Endothelial cell of umbilical vein (primary cell): ENCODE results near the gene BABAM2. TPM values are rescaled to one million over a fixed set of nuclear protein-coding genes. Genes with fewer than 3 reads are reported as not detected.

ENCODE experiments used
- BruUV-seq: library from RNA; stranded (reverse); fragments of 400-500 nt; replicated peaks from 2 replicates; lab custom pipeline; 2021; lab: Mats Ljungman, UMichigan
- CTCF ChIA-PET: fragments of 300-600, 350-600 bp; sonication (Branson Sonifier 250); formaldehyde crosslinking; loops from one replicate; lab custom pipeline; 2021; ENCODE audit warnings: antibody characterized with exemption, inconsistent platforms; lab: Charles Lee
- POLR2A ChIA-PET: fragments of 300-600, 350-600 bp; sonication (Branson Sonifier 250); formaldehyde crosslinking; loops from one replicate; lab custom pipeline; 2021; ENCODE audit warnings: antibody characterized with exemption, inconsistent platforms; lab: Charles Lee
- DNase-seq: peaks from one replicate; pipeline ENCODE4 v3.0.0-alpha.2; 2011; ENCODE audit warnings: low read depth, low spot score
- FAIRE-seq: peaks from 2 replicates; lab custom pipeline; 2011; peaks lifted over from hg19 to GRCh38; lab: Jason Lieb, UNC
- H2AFZ ChIP-seq: 2 replicates; pipeline ENCODE4 v1.6.0; 2012; ENCODE audit warnings: low read depth, low read length, control low read depth, inconsistent platforms
- H3K27ac ChIP-seq: 2 replicates; pipeline ENCODE4 v1.5.1; 2011; ENCODE audit warnings: low read depth, mild to moderate bottlenecking, control low read depth, low read length, moderate library complexity; ENCODE audit not compliant: insufficient read depth
- H3K27me3 ChIP-seq, 2 experiments: 2 replicates each; pipeline versions ENCODE4 v1.6.0 to v1.6.1; 2011; ENCODE audit warnings: low read length in 2 of 2, mixed read lengths in 1 of 2; ENCODE audit not compliant: control insufficient read depth in 2 of 2, insufficient read depth in 2 of 2
- H3K36me3 ChIP-seq, 2 experiments: 2 replicates in 1 of 2; 3 replicates in 1 of 2; pipeline ENCODE4 v1.5.1; 2011; ENCODE audit warnings: low read length in 2 of 2, mild to moderate bottlenecking in 1 of 2, moderate library complexity in 1 of 2; ENCODE audit not compliant: control insufficient read depth in 2 of 2, insufficient read depth in 2 of 2; ENCODE audit errors: extremely low read depth in 1 of 2
- H3K4me1 ChIP-seq: 3 replicates; pipeline ENCODE4 v1.5.1; 2011; ENCODE audit warnings: mild to moderate bottlenecking, low read length; ENCODE audit not compliant: control insufficient read depth, insufficient read depth; ENCODE audit errors: extremely low read depth
- H3K4me2 ChIP-seq: 2 replicates; pipeline ENCODE4 v1.6.1; 2011; ENCODE audit warnings: low read length, control low read depth, mixed read lengths; ENCODE audit not compliant: insufficient read depth
- H3K4me3 ChIP-seq, 3 experiments: fragments of 200-600 bp in 1 of 3; sonication (generic), shearing (Covaris generic) in 1 of 3; replicated peaks in 1 of 3; 2 replicates each; pipeline ENCODE4 v1.5.1; 2011 to 2016; ENCODE audit warnings: control low read depth in 3 of 3, low read length in 3 of 3, mild to moderate bottlenecking in 2 of 3, inconsistent platforms in 1 of 3, low read depth in 1 of 3, moderate library complexity in 1 of 3; ENCODE audit not compliant: insufficient read depth in 1 of 3
- H3K79me2 ChIP-seq: 2 replicates; pipeline ENCODE4 v1.6.0; 2012; ENCODE audit warnings: low read length, inconsistent platforms; ENCODE audit not compliant: control insufficient read depth, insufficient read depth
- H3K9ac ChIP-seq: replicated peaks from 2 replicates; pipeline ENCODE3; 2011; ENCODE audit warnings: low read length, control low read depth; ENCODE audit not compliant: insufficient read depth; ENCODE audit errors: extremely low read depth
- H3K9me1 ChIP-seq: replicated peaks from 3 replicates; pipeline ENCODE4 v1.6.0; 2011; ENCODE audit warnings: mild to moderate bottlenecking, low read length; ENCODE audit not compliant: control insufficient read depth, insufficient read depth; ENCODE audit errors: extremely low read depth
- H3K9me3 ChIP-seq: replicated peaks from 2 replicates; pipeline ENCODE4 v1.5.1; 2012; ENCODE audit warnings: low read length, inconsistent platforms; ENCODE audit not compliant: control insufficient read depth, insufficient read depth
- H4K20me1 ChIP-seq: replicated peaks from 2 replicates; pipeline ENCODE3; 2011; ENCODE audit warnings: mild to moderate bottlenecking, low read length; ENCODE audit not compliant: control insufficient read depth, insufficient read depth; ENCODE audit errors: extremely low read depth
- EZH2 ChIP-seq: IDR thresholded peaks from 2 replicates; pipeline ENCODE4 v1.6.1; 2012; ENCODE audit warnings: borderline replicate concordance, low read depth, mild to moderate bottlenecking, moderate library complexity, low read length, inconsistent platforms; ENCODE audit not compliant: severe bottlenecking
- FOS ChIP-seq: IDR thresholded peaks from 2 replicates; pipeline ENCODE4 v1.6.1; 2011; ENCODE audit warnings: mild to moderate bottlenecking, low read length, moderate library complexity, borderline replicate concordance; ENCODE audit not compliant: insufficient read depth
- GATA2 ChIP-seq: IDR thresholded peaks from 2 replicates; pipeline ENCODE4 v1.7.0; 2011; ENCODE audit warnings: low read depth, mild to moderate bottlenecking, moderate library complexity, mixed read lengths, low read length; ENCODE audit not compliant: insufficient read length, insufficient read depth
- JUN ChIP-seq: IDR thresholded peaks from 2 replicates; pipeline ENCODE4 v1.6.1; 2011; ENCODE audit warnings: borderline replicate concordance, low read depth; ENCODE audit not compliant: insufficient read length, insufficient read depth
- MYC ChIP-seq: IDR thresholded peaks from one replicate; pipeline ENCODE4 v1.6.1; 2011; ENCODE audit warnings: mild to moderate bottlenecking, low read depth, low read length
- POLR2A ChIP-seq: IDR thresholded peaks from 2 replicates; pipeline ENCODE4 v1.6.1; 2012; ENCODE audit warnings: low read depth, mild to moderate bottlenecking, control low read depth, low read length
- POLR2AphosphoS5 ChIP-seq: IDR thresholded peaks from 2 replicates; pipeline ENCODE4 v1.6.1; 2012; ENCODE audit warnings: low read depth, mild to moderate bottlenecking, control low read depth, low read length, moderate library complexity; ENCODE audit not compliant: insufficient read depth
- dilution Hi-C: fragments of 300-500 bp; cut with MboI; formaldehyde crosslinking; loops from one replicate; pipeline ENCODE4 v1.15.0; 2019; ENCODE audit warnings: low sequenced_read_pairs; ENCODE audit not compliant: extremely low pct_ligation_motif_present
- intact Hi-C: fragments of 100-400 bp; cut with micrococcal nuclease; formaldehyde crosslinking; loops from one replicate; pipeline ENCODE4 v1.10.0; 2022
- polyA plus RNA-seq, 4 experiments: library from polyadenylated mRNA; depleted of rRNA in 3 of 4; stranded (reverse) in 3 of 4; unstranded in 1 of 4; fragments of >200 nt; gene quantifications; 2 replicates each; pipeline versions ENCODE4 v1.2.1 to v1.2.3, GENCODE V29; 2011 to 2012; ENCODE audit warnings: missing spikeins in 1 of 4
- total RNA-seq: library from RNA; stranded (reverse); gene quantifications from 2 replicates; pipeline ENCODE4 v1.2.3, GENCODE V29; 2021
- TF ChIP-seq, protein P1 (sequence below): IDR thresholded peaks from 2 replicates; pipeline ENCODE4 v1.6.1; 2011; ENCODE audit not compliant: insufficient read depth, insufficient read length
- TF ChIP-seq, protein P2 (sequence below), 2 donors: IDR thresholded peaks; 1 replicate in 1 of 2; 2 replicates in 1 of 2; pipeline ENCODE4 v1.5.1; 2011; ENCODE audit warnings: low read length in 2 of 2, mild to moderate bottlenecking in 2 of 2, moderate library complexity in 2 of 2, control low read depth in 1 of 2, inconsistent platforms in 1 of 2, low read depth in 1 of 2; ENCODE audit not compliant: insufficient read depth in 1 of 2; ENCODE audit errors: extremely low read depth in 1 of 2

Gene BABAM2
- total and polyA plus RNA-seq, 2 donors (not counting 3 experiments of a cell fraction or from before 2014, with no cell fraction given) = 19.9 to 27.6 TPM

DNA sequence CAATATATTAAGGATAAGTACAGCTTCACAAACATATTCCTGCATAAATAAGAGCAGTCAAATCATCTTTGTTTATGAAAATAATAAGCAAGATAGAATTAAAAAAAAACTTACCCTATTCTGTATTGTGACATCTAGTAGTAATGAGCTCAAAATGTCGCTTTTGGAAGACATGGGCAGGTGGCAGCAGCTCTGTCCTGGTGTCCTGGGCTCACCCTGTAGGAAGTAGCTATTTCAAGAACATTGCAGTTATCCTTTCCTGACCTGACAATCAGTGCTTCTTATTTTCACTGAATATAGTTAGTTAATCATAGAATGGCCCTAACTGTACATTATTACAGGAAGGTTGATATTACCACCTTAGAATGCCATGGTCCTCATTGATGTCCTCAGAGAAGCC lies 229.1 kb downstream of the BABAM2 start:
- Histone ChIP-seq H3K27me3 (no peaks in the 10 kb centered on the region), H3K9me3 (no peaks in the 10 kb centered on the region), H4K20me1 (no peaks in the 10 kb centered on the region), H3K36me3 (no peaks in the 10 kb centered on the region), H3K4me1 (peaks cover 7% of the 10 kb centered on the region), H3K79me2 (no peaks in the 10 kb centered on the region), H3K9ac (no peak overlapping the region), H3K27ac (no peak overlapping the region), H3K4me2 (no peak overlapping the region), H3K4me3 (no peak overlapping the region), H3K9me1 (no peaks in the 10 kb centered on the region), H2AFZ (no peak overlapping the region)
- ChIA-PET POLR2A (no interaction called here), CTCF (interaction anchor here (1.4 kb wide), 1 partner anchor 18 kb away, joined by 5 read pairs; no protein-coding TSS in a partner anchor)
- no TSS peak for BruUV-seq
- intact Hi-C loops = no loop called here
- dilution Hi-C loops = no loop called here
- no peak for DNase-seq
- no peak for FAIRE-seq
- TF ChIP-seq EZH2 (no peak), JUN (no peak), MYC (no peak), GATA2 (no peak), POLR2AphosphoS5 (no peak), FOS (no peak), POLR2A (no peak)
- TF ChIP-seq, protein P1, sequence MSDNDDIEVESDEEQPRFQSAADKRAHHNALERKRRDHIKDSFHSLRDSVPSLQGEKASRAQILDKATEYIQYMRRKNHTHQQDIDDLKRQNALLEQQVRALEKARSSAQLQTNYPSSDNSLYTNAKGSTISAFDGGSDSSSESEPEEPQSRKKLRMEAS = no peak
- TF ChIP-seq, protein P2, sequence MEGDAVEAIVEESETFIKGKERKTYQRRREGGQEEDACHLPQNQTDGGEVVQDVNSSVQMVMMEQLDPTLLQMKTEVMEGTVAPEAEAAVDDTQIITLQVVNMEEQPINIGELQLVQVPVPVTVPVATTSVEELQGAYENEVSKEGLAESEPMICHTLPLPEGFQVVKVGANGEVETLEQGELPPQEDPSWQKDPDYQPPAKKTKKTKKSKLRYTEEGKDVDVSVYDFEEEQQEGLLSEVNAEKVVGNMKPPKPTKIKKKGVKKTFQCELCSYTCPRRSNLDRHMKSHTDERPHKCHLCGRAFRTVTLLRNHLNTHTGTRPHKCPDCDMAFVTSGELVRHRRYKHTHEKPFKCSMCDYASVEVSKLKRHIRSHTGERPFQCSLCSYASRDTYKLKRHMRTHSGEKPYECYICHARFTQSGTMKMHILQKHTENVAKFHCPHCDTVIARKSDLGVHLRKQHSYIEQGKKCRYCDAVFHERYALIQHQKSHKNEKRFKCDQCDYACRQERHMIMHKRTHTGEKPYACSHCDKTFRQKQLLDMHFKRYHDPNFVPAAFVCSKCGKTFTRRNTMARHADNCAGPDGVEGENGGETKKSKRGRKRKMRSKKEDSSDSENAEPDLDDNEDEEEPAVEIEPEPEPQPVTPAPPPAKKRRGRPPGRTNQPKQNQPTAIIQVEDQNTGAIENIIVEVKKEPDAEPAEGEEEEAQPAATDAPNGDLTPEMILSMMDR (IDR thresholded peaks at IDR 0.05; ENCODE audit: extremely low read depth in 1 of 2, insufficient read depth in 1 of 2, low read depth in 1 of 2, low read length in 2 of 2) = no peak
